ENCODE results near the gene COLEC12. TPM values are rescaled to one million over a fixed set of nuclear protein-coding genes. Genes with fewer than 3 reads are reported as not detected.

Gene COLEC12
- total RNA-seq, 2 donors from 2014 or later: 10.9 to 15.3 TPM

- Histone ChIP-seq H3K9me3 (no peaks in the 10 kb centered on the region), H3K4me1 (peaks cover 0 to 5% of the 10 kb centered on the region in 2 donors), H3K36me3 (no peaks in the 10 kb centered on the region), H3K4me3 (no peak overlapping the region), H3K27me3 (no peaks in the 10 kb centered on the region), H3K27ac (peak overlapping the region in 1 of 2 donors; percentile 5)
- no peak for DNase-seq (ENCODE audit: low spot score)
- TF ChIP-seq, protein P1, sequence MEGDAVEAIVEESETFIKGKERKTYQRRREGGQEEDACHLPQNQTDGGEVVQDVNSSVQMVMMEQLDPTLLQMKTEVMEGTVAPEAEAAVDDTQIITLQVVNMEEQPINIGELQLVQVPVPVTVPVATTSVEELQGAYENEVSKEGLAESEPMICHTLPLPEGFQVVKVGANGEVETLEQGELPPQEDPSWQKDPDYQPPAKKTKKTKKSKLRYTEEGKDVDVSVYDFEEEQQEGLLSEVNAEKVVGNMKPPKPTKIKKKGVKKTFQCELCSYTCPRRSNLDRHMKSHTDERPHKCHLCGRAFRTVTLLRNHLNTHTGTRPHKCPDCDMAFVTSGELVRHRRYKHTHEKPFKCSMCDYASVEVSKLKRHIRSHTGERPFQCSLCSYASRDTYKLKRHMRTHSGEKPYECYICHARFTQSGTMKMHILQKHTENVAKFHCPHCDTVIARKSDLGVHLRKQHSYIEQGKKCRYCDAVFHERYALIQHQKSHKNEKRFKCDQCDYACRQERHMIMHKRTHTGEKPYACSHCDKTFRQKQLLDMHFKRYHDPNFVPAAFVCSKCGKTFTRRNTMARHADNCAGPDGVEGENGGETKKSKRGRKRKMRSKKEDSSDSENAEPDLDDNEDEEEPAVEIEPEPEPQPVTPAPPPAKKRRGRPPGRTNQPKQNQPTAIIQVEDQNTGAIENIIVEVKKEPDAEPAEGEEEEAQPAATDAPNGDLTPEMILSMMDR (IDR thresholded peaks at IDR 0.05): no peak
Measured at GRCh38 chr18:470661-471501, 29.6 kb downstream of the COLEC12 start.

DNA sequence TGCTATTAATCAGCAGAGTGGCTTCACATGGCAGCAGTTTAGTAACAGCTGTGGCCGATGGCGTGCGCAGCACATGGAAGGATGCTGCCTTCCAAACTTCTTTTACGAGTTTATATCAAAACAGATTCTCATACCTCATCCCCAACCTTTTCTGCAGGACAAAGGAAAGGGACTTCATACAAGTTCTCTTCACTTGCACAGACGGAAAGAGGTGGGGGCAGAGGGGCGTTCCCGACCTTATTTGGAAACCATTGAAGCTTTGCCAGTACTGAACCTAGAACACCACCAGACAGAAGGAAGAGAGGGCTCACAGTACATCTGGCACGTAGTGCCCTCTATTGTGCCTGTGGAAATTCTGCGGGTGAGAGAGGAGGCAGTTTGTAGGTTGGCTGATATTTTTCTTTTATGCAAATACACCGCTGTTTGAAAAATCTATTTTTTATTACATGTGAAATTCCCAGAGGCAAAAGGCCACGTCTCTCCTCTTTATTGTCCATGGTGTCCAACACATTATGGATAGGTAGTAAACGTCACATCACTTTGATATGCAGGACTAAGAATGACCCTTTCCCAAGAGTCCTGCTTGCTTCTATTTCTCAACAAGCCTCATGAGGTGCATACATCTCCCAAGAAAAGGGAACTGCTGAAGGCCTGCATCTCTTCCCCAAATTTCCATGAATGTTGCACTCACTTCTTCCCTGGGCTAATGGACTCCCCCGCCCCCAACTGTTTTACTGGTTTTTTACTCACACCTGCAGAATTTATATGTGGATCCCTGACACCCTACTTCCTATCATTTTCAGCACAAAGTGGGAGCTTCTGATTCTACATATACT lies 31.3 kb downstream of the COLEC12 start:
- Histone ChIP-seq H3K4me1 (no peaks in the 10 kb centered on the region), H3K27me3 (no peaks in the 10 kb centered on the region), H3K4me3 (no peak overlapping the region), H3K9me3 (no peaks in the 10 kb centered on the region), H3K27ac (no peak overlapping the region), H3K36me3 (no peaks in the 10 kb centered on the region)
- TF ChIP-seq, protein P1 (IDR thresholded peaks at IDR 0.05): no peak
- no peak for DNase-seq (ENCODE audit: low spot score)

- peak; percentile 57 for DNase-seq (ENCODE audit: low spot score)
- H3K4me3 ChIP-seq: no peak overlapping the region
- TF ChIP-seq, protein P1 (IDR thresholded peaks at IDR 0.05): no peak
- H3K27ac ChIP-seq: no peak overlapping the region
- no peaks in the 10 kb centered on the region for H3K4me1 ChIP-seq
- H3K36me3 ChIP-seq: no peaks in the 10 kb centered on the region
- H3K27me3 ChIP-seq: no peaks in the 10 kb centered on the region
- no peaks in the 10 kb centered on the region for H3K9me3 ChIP-seq
Measured at GRCh38 chr18:463827-464541, 36.5 kb downstream of the COLEC12 start.

DNA sequence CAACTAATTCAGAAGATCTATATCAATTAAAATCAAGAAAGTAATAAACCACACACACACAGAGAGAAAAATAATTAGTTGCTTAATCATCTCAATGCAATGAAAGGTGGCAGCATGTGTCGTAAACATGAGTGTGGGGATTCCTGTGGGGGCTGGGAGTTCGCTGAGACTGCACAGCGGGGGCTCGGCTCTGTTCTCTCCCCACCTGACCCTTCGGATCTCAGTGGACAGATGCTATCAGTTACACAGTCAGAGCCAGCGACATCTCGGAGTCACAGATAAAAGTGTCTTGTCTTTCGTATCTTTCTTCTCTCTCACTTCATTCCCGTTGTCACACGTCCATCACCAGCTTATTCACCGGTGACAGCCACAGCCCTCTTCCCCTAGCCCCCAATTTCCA lies 37.1 kb downstream of the COLEC12 start:
- TF ChIP-seq, protein P1 (IDR thresholded peaks at IDR 0.05): no peak
- Histone ChIP-seq H3K9me3 (no peaks in the 10 kb centered on the region), H3K27ac (no peak overlapping the region), H3K4me1 (peaks cover 0 to 3% of the 10 kb centered on the region in 2 donors), H3K27me3 (no peaks in the 10 kb centered on the region), H3K4me3 (no peak overlapping the region), H3K36me3 (no peaks in the 10 kb centered on the region)
- DNase-seq (ENCODE audit: low spot score): no peak

DNA sequence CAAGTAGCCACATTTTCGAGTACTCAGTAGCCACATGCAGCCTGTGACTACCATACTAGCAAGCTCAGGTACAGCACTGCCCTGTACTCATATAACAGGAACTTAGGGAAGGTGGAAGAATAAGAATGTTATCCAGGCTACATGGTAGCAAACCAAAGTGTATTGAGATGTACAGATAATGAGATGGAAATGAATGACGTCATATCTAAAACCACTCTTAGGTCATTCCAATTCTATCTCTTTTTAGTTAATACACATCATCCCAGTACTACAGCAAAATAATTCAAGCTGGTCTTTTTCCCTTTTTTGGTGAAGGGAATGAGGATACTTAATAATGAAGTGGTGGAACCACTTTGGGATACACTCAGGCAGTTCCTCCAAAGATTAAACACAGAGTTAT lies 38.7 kb downstream of the COLEC12 start:
- no peaks in the 10 kb centered on the region for H3K36me3 ChIP-seq
- no peaks in the 10 kb centered on the region for H3K27me3 ChIP-seq
- no peak overlapping the region for H3K4me3 ChIP-seq
- DNase-seq (ENCODE audit: low spot score): no peak
- H3K4me1 ChIP-seq: peaks cover 0 to 18% of the 10 kb centered on the region in 2 donors
- no peak overlapping the region for H3K27ac ChIP-seq
- H3K9me3 ChIP-seq: no peaks in the 10 kb centered on the region
- TF ChIP-seq, protein P1 (IDR thresholded peaks at IDR 0.05): no peak

Measured in right atrium auricular region (tissue), 2 donors.